GM21447 (cell line): ENCODE measurements around the gene GPC6.

Source experiments
- ATAC-seq: cut with Tn5 transposase; IDR thresholded peaks from one replicate; pipeline ENCODE4 v1.9.1; 2021; ENCODE audit not compliant: unreplicated experiment

GPC6 gene

GRCh38 chr13:93499991-93500390 lies 273.4 kb downstream of the GPC6 start:
- no peak for ATAC-seq

GRCh38 chr13:93502071-93502470 lies 275.5 kb downstream of the GPC6 start:
- ATAC-seq, result no peak

DNA sequence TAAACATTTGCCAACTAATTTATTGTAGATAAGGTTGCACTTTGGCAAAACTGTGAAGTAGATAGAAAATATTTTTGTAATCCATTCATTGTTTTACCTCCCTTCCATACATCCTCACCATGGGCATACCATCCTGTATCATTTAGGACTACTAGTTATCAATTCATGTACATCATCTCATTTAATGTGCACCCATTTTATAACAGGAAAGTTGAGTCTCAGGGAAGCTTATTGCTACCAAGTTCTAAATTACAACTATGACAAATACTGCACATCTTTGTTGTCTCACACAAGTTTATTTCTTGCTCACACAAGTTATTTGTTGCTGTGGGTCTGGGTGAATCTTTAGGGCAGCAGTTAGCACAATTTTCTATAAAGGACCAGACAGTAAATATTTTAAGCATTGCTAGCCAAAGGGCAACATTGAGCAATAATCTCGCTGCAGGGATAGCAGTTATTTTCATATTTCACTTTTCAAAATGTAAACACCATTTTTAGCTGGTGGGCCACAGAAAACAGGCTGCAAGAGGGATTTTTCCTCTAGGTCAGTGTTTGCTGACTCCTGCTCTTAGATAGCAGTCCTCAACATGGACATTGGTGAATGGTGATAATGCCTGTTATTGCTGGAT lies 276.5 kb downstream of the GPC6 start:
- no peak for ATAC-seq

DNA sequence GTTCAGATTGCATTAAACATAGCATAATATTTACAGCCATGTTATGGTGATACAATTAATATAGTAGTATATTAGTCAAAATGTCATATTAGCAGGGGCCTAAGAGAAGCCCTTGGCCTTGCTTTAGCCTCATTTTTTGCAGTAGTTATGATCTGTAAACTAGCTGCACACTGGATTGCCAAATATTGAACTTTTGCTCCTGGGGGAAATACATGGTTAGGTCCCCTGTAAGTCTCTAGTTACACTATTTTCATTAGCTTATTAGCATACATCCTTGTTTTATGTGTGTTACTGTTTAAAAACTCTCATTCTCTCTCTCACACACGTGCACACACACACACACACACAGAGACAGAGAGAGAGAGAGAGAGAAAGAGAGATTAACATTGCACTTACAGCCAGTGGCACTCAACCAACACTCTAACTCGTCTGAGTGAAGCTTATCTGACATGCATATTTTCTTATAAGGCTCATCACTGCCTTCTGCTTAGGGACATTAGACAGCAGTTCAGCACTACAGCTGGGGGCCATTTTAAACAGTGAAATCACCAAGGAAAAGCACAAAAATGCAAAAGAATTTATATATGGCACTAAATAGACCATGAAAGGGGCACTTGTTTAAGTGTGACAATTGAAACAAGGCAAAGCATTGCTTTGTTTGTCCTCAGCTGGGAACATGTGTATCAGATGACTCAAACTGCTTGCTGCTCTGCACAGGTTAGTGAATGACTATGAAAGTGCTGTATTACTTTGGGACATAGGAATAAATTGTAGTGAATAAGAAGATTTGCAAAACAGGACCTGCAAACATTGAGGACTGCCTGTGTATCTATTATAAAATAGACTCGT lies 278.7 kb downstream of the GPC6 start:
- ATAC-seq, result no peak

DNA sequence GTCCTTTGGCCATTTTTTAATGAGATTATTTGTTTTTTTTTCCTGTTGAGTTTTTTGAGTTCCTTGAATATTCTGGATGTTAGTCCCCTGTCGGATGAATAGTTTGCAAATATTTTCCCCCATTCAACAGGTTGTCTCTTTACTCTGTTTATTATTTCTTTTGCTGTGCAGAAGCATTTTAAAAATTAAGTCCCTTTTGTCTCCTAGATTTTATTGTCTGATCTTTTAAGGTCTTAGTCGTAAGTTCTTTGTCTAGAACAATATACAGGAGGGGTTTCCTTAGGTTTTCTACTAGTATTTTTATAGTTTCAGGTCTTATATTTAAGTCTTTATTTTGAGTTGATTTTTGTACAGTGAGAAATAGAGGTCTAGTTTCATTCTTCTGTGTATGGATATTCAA lies 284.4 kb downstream of the GPC6 start:
- ATAC-seq, result no peak

DNA sequence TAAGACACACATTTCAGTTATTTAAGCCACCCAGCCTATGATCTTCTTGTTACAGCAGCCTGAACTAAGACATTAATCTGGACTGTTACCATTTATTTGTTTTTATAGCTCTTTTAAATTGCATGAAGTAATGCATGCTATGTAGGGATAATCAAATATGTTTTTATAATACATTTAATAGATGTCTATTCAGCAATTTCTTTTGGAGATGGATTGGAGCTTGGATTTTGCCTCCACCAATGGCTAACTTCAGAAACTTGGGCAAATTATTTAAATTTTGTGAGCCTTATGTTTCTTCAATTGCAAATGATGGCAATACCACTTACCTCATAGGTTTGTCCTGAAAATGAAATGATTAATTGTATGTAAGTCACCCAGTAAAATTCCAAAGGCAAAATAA lies 288.7 kb downstream of the GPC6 start:
- ATAC-seq, result no peak

DNA sequence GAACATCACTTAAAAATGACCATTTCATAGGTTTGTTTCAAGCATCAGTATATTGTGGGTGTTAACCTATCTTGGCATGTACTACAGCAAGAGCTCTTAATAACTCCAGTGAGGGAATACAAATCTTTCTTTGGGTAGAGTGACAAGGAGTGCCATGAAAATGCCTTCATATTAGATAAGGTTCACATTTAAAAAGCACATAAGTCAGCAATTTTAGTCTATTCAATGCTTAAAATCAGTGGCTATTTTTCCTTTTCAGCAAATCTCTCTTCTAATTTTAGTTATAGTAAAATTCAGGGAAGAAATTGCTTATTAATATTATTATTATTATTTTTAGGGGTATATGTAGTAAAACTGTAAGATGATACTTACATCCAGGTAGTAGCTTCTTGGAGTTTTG lies 291.1 kb downstream of the GPC6 start:
- no peak for ATAC-seq

DNA sequence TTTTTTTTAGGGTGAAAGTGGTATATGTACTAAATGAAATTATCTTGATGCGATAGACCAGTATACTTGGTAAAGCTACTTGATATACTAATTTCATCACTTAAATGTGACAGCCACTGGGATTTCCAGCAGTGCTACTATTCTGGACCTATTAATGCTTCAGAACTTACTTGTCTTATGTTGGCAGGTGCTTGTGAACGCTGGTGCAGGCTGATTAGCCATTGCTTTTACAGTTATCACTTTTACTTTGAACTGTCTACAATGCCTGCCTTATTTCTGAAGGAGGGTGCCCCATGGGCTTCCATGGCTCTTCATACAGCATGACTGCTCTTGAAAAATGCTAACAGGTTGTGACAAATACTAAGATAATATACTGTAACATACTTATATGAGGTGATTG lies 294.7 kb downstream of the GPC6 start:
- no peak for ATAC-seq

- ATAC-seq, result no peak
Measured at GRCh38 chr13:93522501-93522900, 295.9 kb downstream of the GPC6 start.

DNA sequence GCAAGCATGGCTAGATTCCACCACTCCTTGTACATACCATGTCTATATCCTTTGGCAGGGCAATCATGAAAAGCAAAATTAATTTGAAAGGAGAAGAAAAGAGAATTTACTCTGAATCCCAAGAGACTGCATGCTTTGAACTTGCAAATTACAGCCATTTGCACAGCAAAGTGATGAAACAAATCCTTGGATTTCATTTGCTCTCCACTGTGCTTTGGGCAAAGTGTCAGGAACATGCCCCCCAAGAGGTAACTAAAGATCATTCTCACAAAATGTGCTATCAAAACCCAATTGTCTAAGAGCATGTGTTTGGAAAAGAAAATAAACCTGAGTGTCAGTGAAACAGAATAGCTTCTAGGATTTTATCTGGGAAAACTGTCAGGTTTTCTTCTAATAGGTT lies 298.5 kb downstream of the GPC6 start:
- no peak for ATAC-seq

- no peak for ATAC-seq
Measured at GRCh38 chr13:93527748-93528297, 301.2 kb downstream of the GPC6 start.

DNA sequence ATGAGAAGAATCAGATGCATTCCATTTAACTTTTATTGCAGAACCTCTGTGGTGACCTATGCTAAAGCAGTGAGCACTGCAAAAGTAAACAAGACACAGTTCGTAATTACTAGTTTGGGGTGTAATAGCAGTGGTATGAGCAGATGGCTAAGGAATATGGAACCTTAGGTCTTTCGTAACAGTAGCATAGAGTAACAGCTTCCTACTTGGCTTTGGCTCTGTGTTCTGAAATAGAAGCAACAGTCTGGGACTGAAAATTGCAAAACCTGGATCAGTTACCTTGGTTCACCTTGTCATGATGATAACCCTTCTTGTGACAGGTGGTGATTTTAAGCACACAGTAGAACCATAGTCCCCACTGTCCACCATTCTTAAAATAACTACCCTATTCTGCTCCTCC lies 303.4 kb downstream of the GPC6 start:
- ATAC-seq, result no peak

DNA sequence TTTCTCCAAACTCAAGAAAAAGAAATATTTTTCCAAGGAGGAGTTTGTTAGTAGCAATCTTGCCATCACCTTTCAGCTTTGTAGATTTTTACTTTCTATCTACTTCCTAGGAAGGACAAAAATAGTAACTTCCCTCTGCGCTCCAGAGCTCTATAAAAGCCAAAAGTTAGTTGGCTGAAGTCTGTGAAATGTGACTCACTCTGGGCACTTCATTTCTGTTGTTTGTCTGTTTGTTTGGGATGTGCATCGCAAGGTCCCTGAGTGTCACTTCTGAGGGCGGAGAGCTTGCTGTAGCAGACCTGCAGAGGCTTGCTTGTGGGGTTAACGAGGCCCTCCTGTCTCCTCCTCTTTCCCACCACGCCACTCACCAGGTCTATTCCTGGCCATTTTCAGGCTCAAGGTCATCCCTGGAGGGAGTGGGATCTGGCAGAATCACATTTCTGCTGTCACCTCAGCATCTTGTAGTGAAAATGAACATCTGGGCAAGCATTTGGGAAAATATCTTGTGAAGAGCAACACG lies 307.6 kb downstream of the GPC6 start:
- ATAC-seq, result no peak

GRCh38 chr13:93535251-93535650 lies 308.6 kb downstream of the GPC6 start:
- no peak for ATAC-seq

GRCh38 chr13:93539914-93540313 lies 313.3 kb downstream of the GPC6 start:
- no peak for ATAC-seq

GRCh38 chr13:93547886-93548285 lies 321.3 kb downstream of the GPC6 start:
- no peak for ATAC-seq

GRCh38 chr13:93549326-93550005 lies 322.9 kb downstream of the GPC6 start:
- ATAC-seq, result no peak

DNA sequence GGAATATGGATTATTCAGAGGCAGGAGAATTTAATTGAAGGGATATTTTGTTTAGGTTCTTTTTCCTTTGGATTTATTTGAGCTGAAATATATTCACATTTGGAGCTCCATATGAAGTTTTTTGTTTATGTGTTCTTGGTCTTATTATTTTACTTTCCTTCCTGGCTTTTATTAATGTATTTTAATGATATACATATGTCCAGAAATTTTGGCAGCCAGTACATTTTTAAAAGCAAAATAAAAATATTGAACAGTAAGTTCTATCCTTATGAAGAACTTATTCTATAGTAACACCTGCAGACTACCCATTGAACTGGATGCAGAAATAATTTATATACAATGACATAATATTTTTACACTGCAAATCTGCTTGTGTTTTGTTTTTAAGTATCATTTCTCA lies 323.6 kb downstream of the GPC6 start:
- ATAC-seq, result no peak

DNA sequence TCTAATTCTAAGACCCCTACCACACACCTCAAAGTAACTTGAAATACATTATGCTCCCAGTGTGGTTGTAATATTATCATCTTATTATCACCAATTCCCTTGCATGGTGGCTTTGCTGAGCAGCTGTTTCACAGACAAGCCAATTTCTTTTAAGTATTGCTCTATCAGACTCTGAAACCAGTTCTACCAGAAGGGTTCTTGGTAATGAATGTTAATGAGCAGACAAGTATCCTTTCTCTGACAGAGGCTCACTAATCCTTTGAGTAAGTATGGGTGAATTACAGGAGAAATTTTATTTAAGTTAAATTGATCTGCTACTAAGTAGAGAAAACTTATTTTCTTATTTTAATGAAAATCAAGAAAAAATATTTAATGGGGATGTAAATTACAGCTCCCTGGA lies 326.0 kb downstream of the GPC6 start:
- ATAC-seq, result no peak

GRCh38 chr13:93554514-93554913 lies 327.9 kb downstream of the GPC6 start:
- ATAC-seq, result no peak

DNA sequence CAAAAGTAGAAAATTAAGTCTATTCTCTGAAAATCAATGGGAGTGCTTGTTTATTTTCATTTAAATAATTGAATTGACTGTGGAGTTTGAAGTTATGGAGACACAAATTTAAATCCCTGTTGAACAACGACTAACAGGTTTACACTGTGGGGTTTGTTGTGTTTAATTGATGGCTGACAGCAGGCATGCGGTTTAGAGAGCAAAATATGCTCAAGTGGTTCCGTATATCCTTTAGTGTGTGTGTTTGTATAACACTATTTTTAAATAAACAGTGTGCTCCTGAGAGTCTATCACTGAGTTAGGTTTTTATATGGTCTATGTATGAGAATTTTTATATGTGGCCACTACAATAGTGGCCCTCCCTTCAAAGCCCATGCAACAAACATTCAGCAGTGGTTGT lies 332.0 kb downstream of the GPC6 start:
- ATAC-seq, result no peak

DNA sequence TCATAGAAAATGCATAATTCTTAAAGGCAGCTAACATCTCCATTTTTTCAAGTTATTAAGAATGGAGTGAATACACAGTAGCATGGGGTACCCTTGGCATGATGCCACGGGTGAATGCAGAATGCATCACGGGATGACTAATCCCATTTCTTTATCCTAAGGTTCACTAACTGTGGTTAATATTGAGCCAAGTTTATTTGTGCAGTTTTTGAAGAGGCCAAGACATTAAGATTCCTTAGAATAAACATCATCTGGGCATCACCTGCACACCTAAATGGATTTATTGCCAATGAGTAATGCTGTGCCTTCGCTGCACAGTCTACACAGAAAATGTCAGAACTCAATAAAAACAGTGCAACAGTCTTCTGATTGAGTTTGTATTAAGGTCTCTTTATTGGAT lies 333.1 kb downstream of the GPC6 start:
- no peak for ATAC-seq
